Right atrium auricular region (tissue), 2 donors: ENCODE data around the gene TUBA3C. TPM values are rescaled to one million over a fixed set of nuclear protein-coding genes. Genes with fewer than 3 reads are reported as not detected.

ENCODE experiments used
- DNase-seq: peaks from one replicate; pipeline ENCODE4 v3.0.0-alpha.2; 2019; ENCODE audit warnings: low spot score
- H3K27ac ChIP-seq, 2 donors: fragments of 200-600 bp; sonication (generic); 1 replicate in 1 of 2; 2 replicates in 1 of 2; pipeline ENCODE4 v1.5.1; 2016 to 2019
- H3K27me3 ChIP-seq, 2 donors: fragments of 200-600 bp; sonication (generic); one replicate each; pipeline versions ENCODE4 v1.5.1 to v1.6.0; 2017 to 2019
- H3K36me3 ChIP-seq: fragments of 200-600 bp; sonication (generic); one replicate; pipeline ENCODE4 v1.5.1; 2016
- H3K4me1 ChIP-seq, 2 donors: fragments of 200-600 bp; sonication (generic); one replicate each; pipeline versions ENCODE4 v1.5.1 to v1.6.0; 2017 to 2019
- H3K4me3 ChIP-seq, 2 donors: fragments of 200-600 bp; sonication (generic); 1 replicate in 1 of 2; 2 replicates in 1 of 2; pipeline ENCODE4 v1.5.1; 2017 to 2019; ENCODE audit warnings: mild to moderate bottlenecking in 1 of 2, moderate library complexity in 1 of 2
- H3K9me3 ChIP-seq, 2 donors: fragments of 200-600 bp; sonication (generic); one replicate each; pipeline ENCODE4 v1.5.1; 2019
- CTCF ChIP-seq, 2 donors: fragments of 200-600 bp; sonication (generic); IDR thresholded peaks; one replicate each; pipeline ENCODE4 v1.5.1; 2019; ENCODE audit warnings: antibody characterized with exemption in 2 of 2
- total RNA-seq, 2 donors: library from RNA; depleted of rRNA; stranded (reverse); fragments of >200 nt; gene quantifications; one replicate each; pipeline ENCODE4 v1.1.0, GENCODE V29; 2016

The TUBA3C gene
- total RNA-seq, 2 donors from 2014 or later, result not detected

GRCh38 chr13:19169991-19170390 is 11.6 kb downstream of the TUBA3C start:
- no peak for TF ChIP-seq CTCF (IDR thresholded peaks at IDR 0.05)
- no peaks in the 10 kb centered on the region for H3K4me1 ChIP-seq
- no peak overlapping the region for H3K4me3 ChIP-seq
- no peak overlapping the region for H3K27ac ChIP-seq
- no peaks in the 10 kb centered on the region for H3K27me3 ChIP-seq
- no peak for DNase-seq
- H3K36me3 ChIP-seq, result no peaks in the 10 kb centered on the region
- H3K9me3 ChIP-seq, result no peaks in the 10 kb centered on the region

GRCh38 chr13:19169496-19169895 is 12.1 kb downstream of the TUBA3C start:
- no peaks in the 10 kb centered on the region for H3K36me3 ChIP-seq
- no peaks in the 10 kb centered on the region for H3K9me3 ChIP-seq
- H3K27ac ChIP-seq, result no peak overlapping the region
- DNase-seq, result no peak
- H3K27me3 ChIP-seq, result no peaks in the 10 kb centered on the region
- no peak for TF ChIP-seq CTCF (IDR thresholded peaks at IDR 0.05)
- H3K4me3 ChIP-seq, result no peak overlapping the region
- H3K4me1 ChIP-seq, result no peaks in the 10 kb centered on the region

- H3K4me1 ChIP-seq, result no peaks in the 10 kb centered on the region
- H3K9me3 ChIP-seq, result peaks cover 0 to 15% of the 10 kb centered on the region in 2 donors
- no peaks in the 10 kb centered on the region for H3K27me3 ChIP-seq
- no peak overlapping the region for H3K4me3 ChIP-seq
- H3K27ac ChIP-seq, result no peak overlapping the region
- no peak for DNase-seq
- no peaks in the 10 kb centered on the region for H3K36me3 ChIP-seq
- no peak for TF ChIP-seq CTCF (IDR thresholded peaks at IDR 0.05)
Observed at GRCh38 chr13:19161308-19161707, 20.3 kb downstream of the TUBA3C start.

GRCh38 chr13:19159761-19160420 is 21.7 kb downstream of the TUBA3C start:
- DNase-seq, result no peak
- no peaks in the 10 kb centered on the region for H3K27me3 ChIP-seq
- H3K36me3 ChIP-seq, result no peaks in the 10 kb centered on the region
- H3K4me3 ChIP-seq, result no peak overlapping the region
- no peak overlapping the region for H3K27ac ChIP-seq
- peaks cover 0 to 15% of the 10 kb centered on the region in 2 donors for H3K9me3 ChIP-seq
- no peaks in the 10 kb centered on the region for H3K4me1 ChIP-seq
- TF ChIP-seq CTCF (IDR thresholded peaks at IDR 0.05), result no peak

GRCh38 chr13:19159181-19159580 is 22.4 kb downstream of the TUBA3C start:
- no peak for DNase-seq
- Histone ChIP-seq H3K4me1 (no peaks in the 10 kb centered on the region), H3K9me3 (peaks cover 0 to 14% of the 10 kb centered on the region in 2 donors), H3K27ac (no peak overlapping the region), H3K4me3 (no peak overlapping the region), H3K36me3 (no peaks in the 10 kb centered on the region), H3K27me3 (no peaks in the 10 kb centered on the region)
- TF ChIP-seq CTCF (IDR thresholded peaks at IDR 0.05), result no peak
